ENCODE data around the gene SMIM24.

The SMIM24 gene

DNA sequence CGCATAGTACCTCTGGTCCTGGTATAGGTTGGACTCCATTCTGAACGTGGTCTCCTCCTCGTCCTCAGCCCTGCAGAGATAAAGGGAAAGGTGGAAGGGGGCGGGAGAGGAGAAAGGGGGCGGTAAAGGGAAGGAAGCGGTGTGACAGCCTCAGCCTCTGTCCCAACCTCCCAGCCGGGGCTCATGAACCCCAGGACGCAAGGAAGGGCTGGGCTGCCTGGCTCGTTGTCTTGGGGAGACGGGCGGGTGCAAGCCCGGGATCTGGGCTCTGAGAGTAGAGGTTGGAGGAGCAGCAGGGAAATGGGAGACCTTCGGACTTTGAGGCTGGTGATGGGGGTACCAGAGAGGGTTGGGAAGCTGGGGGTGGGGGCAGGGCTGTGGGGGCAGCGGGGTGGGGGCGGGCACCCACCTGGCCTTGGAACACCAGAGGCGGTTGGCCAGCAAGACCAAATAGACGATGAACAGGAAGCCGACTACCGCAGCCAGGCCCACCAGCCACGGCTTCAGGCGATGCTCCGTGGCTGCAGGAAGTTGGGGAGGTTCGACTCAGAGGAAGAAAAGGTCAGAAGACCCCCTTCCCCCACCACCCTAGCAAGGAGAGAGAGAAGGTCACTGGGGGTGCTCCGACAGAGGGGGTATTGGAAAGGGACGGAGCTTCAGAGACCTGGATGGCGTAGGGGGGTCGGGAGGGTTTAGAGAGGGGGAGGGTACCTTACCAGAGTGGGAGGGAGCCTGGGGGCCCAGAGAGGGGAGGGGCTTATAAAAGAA lies 1.7 kb downstream of the SMIM24 start:
- H3K4me3 ChIP-seq (replicated peaks; ENCODE audit: low read depth, low read length): no peak overlapping the region
- DNase-seq (ENCODE audit: extremely low read depth, low read depth): no peak
- TF ChIP-seq CTCF (IDR thresholded peaks at IDR 0.05; ENCODE audit: low read depth, low read length, missing control alignments): no peak

GRCh38 chr19:3477951-3478350 lies 2.4 kb downstream of the SMIM24 start:
- no peak overlapping the region for H3K4me3 ChIP-seq (replicated peaks; ENCODE audit: low read depth, low read length)
- no peak for DNase-seq (ENCODE audit: extremely low read depth, low read depth)
- TF ChIP-seq CTCF (IDR thresholded peaks at IDR 0.05; ENCODE audit: low read depth, low read length, missing control alignments): no peak

DNA sequence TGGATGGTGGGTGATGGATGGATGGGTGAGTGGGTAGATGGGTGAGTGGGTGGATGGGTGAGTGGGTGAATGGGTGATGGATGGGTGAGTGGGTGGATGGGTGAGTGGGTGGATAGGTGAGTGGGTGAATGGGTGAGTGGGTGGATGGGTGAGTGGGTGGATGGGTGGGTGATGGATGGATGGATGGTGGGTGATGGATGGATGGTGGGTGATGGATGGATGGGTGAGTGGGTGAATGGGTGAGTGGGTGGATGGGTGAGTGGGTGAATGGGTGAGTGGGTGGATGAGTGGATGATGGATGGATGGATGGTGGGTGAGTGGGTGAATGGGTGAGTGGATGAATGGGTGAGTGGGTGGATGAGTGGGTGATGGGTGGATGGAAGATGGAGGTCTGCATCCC lies 2.8 kb downstream of the SMIM24 start:
- no peak overlapping the region for H3K4me3 ChIP-seq (replicated peaks; ENCODE audit: low read depth, low read length)
- no peak for DNase-seq (ENCODE audit: extremely low read depth, low read depth)
- no peak for TF ChIP-seq CTCF (IDR thresholded peaks at IDR 0.05; ENCODE audit: low read depth, low read length, missing control alignments)

DNA sequence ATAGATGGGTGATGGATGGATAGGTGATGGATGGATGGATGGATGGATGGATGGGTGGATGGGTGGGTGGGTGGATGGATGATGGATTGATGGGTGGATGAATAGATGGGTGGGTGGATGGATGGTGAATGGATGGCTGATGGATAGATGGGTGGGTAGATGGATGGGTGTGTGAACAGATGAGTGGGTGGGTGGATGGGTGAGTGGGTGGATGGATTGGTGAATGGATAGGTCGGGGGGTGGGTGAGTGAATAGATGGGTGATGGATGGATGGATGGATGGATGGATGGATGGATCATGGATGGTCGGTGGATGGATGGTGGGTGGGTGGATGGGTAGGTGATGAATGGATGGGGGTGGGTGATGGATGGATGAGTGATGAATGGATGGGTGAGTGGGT lies 3.5 kb downstream of the SMIM24 start:
- no peak for DNase-seq (ENCODE audit: extremely low read depth, low read depth)
- TF ChIP-seq CTCF (IDR thresholded peaks at IDR 0.05; ENCODE audit: low read depth, low read length, missing control alignments): no peak
- H3K4me3 ChIP-seq (replicated peaks; ENCODE audit: low read depth, low read length): no peak overlapping the region

DNA sequence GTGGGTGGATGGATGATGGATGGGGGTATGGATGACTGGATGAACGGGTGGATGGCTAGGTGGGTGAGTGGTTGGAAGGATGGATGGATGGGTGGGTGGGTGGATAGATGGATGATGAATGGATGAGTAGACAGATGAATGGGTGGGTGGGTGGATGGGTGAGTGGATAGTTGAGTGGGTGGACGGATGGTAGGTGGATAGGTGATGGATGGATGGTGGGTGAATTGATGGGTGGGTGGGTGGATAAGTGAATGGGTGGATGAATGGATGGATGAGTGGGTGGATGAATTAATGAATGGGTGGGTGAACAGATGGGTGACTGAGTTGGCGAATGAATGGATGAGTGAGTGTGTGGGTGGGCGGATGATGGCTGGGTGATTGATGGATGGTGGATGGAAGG lies 4.9 kb downstream of the SMIM24 start:
- TF ChIP-seq CTCF (IDR thresholded peaks at IDR 0.05; ENCODE audit: low read depth, low read length, missing control alignments): no peak

GRCh38 chr19:3474614-3475013 lies 5.7 kb downstream of the SMIM24 start:
- TF ChIP-seq CTCF (IDR thresholded peaks at IDR 0.05; ENCODE audit: low read depth, low read length, missing control alignments): no peak
- DNase-seq (ENCODE audit: extremely low read depth, low read depth): no peak
- H3K4me3 ChIP-seq (replicated peaks; ENCODE audit: low read depth, low read length): no peak overlapping the region

More for the DNA sequence above, 4.9 kb downstream of the SMIM24 start:
- H3K4me3 ChIP-seq (replicated peaks; ENCODE audit: low read depth, low read length): no peak overlapping the region
- no peak for DNase-seq (ENCODE audit: extremely low read depth, low read depth)

DNA sequence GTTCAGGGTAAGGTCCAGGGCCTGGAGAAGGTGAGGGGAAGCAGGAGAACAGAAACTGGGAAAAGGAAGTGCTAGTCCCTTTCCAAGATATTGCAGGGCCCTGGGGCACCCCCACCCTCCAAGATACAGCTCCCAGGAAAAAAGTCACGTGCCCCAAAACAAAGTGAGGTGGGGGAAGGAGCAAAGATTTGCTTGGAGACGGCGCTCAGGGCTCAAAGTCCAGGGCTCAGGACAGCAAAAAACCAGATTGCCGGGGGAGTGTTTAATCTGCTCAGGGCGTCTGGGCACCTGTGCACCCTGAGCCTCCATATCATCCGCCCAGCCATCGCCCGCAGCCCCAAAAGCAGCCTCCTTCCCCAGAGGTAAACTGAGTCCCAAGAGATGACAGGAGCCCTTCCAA lies 6.3 kb downstream of the SMIM24 start:
- DNase-seq (ENCODE audit: extremely low read depth, low read depth): no peak
- no peak for TF ChIP-seq CTCF (IDR thresholded peaks at IDR 0.05; ENCODE audit: low read depth, low read length, missing control alignments)
- H3K4me3 ChIP-seq (replicated peaks; ENCODE audit: low read depth, low read length): no peak overlapping the region
